SK-N-SH (cell line): Measurements from ENCODE around the gene SLIT1.

Experiments used
- CTCF ChIP-seq: fragments of 200-600 bp; sonication (generic); IDR thresholded peaks from 2 replicates; pipeline ENCODE4 v1.6.1; 2017; ENCODE audit warnings: antibody characterized with exemption, mild to moderate bottlenecking, moderate library complexity
- ELF1 ChIP-seq: IDR thresholded peaks from 2 replicates; pipeline ENCODE4 v1.4.0; 2012
- EP300 ChIP-seq, 2 experiments: IDR thresholded peaks; 2 replicates each; pipeline versions ENCODE4 v1.4.0 to v1.6.1; 2012; ENCODE audit warnings: borderline replicate concordance in 1 of 2, low read depth in 1 of 2, low read length in 1 of 2
- GABPA ChIP-seq: IDR thresholded peaks from 2 replicates; pipeline ENCODE4 v1.4.0; 2012; ENCODE audit warnings: low read depth, mild to moderate bottlenecking
- JUND ChIP-seq: IDR thresholded peaks from 2 replicates; pipeline ENCODE4 v1.4.0; 2012
- REST ChIP-seq: IDR thresholded peaks from 2 replicates; pipeline ENCODE4 v1.6.1; 2012; ENCODE audit warnings: mild to moderate bottlenecking, low read depth, low read length, moderate library complexity
- RFX5 ChIP-seq: IDR thresholded peaks from 2 replicates; pipeline ENCODE4 v1.6.1; 2012; ENCODE audit warnings: mild to moderate bottlenecking, improper control_type of control experiment, low read length
- ZBTB33 ChIP-seq: IDR thresholded peaks from 2 replicates; pipeline ENCODE4 v1.4.0; 2012; ENCODE audit warnings: low read depth, borderline replicate concordance

GRCh38 chr10:97195706-97196222, 10.0 kb upstream of the SLIT1 start:
- TF ChIP-seq CTCF, result no peak
- no peak for TF ChIP-seq JUND
- no peak for TF ChIP-seq REST
- no peak for TF ChIP-seq EP300 (IDR thresholded peaks at IDR 0.05; ENCODE audit: borderline replicate concordance in 1 of 2, low read depth in 1 of 2, low read length in 1 of 2)
- no peak for TF ChIP-seq ELF1
- TF ChIP-seq RFX5, result no peak
- no peak for TF ChIP-seq GABPA
- TF ChIP-seq ZBTB33, result no peak
